Nucleus accumbens (tissue), 56 donors: Measurements from ENCODE around the gene TOMM70.
"Not testable (repeated sequence)": the region's sequence is repeated elsewhere in the genome, so short reads cannot be mapped to it uniquely, and the experiment has no call there.

Source experiments
- DNase-seq, 56 donors: peaks; one replicate each; lab custom pipeline; 2025; lab: John Stamatoyannopoulos, UW

Gene TOMM70

DNA sequence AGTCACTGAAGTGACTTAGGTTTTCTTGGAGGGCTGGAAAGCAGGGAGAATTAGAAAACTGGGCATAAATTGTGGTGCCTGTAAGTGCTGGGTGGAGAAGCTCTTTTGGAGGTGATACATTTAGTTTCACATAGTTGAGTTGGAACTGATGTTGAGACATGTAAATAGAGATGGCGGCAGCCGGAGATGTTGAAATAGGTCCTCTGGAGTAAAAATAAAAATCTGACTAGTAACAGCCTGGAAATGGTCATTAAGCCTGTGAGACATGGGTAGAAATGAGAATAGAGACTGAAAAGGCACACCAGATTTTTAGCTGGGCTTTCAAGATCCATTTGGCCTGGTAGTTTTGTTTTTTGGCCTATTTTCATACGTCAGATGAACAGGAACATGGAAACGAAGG, 69.2 kb downstream of the TOMM70 start:
- DNase-seq: no peak

DNA sequence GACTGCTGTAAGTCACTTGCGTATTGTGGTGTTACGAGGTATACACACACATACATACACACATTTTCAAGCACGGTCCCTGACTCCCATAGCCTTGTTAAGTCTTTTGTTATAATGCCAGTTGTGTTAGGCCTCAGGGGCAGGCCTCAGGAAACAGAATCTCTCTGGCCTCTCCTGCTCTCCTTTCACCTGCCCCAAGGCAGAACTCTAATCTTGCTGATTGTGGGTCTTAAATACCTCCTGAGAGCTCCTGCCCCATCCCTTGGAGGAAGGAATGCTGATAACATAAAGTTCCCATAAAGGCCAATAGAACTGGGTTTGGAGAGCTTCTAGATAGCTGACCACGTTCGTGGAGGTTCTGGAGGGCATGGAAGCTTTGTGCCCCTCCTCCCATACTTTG, 70.2 kb downstream of the TOMM70 start:
- DNase-seq: no peak

DNA sequence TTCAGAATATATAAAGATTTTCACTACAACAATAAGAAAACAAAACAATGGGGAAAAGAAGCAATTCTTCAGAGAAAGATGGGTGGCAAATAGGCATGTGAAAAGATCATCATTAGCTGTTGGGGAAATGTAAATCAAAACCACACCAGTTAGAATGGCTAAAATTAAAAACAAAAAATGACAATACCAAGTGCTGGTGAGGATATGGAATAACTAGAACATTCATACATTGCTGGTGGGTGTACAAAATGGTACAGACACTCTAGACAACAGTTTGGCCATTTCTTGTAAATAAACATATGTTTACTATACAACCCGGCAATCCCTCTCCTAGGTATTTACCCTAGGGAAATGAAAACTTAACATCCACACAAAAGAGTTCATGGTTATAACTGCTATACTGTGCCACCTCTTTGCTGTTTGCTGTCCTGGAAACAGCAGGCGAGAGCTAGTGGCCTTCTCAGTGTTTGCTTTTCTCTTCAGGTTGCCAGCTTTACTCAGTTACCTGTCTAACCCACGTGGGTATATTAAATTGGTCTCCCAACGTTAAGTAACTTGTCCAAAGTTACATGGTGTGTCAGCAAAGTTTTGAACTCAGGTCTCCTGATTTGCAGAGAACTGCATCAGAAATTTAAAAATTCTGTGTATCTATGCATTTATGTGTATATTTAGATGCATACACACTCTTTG, 70.9 kb downstream of the TOMM70 start:
- DNase-seq: no peak

DNA sequence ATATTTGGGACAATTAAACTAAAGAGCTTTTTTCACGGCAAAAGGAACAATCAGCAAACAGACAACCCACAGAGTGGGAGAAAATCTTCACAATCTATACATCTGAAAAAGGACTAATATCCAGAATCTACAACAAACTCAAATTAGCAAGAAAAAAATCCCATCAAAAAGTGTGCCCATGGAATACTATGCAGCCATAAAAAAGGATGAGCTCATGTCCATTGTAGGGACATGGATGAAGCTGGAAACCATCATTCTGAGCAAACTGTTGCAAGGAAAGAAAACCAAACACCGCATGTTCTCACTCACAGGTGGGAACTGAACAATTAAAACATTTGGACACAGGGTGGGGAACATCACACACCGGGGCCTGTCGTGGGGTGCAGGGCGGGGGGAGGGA, 73.5 kb downstream of the TOMM70 start:
- DNase-seq: not testable (repeated sequence)

DNA sequence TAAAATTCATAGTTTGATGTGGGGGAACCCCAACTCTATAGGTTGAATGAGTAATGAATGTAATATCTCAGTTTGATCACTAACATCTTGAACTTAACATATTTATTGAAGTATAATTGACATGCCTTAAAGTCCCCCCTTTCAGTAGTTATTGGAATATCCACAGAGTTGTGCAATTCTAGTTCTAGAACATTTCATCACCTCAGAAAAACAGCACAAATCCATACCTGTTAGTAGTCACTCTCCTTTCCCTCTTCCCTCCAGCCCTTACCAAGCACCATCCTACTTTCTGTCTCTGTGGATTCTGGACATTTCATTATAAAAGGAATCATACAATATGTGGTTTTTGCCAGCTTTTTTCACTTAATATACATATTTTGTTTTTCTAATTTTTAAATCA, 75.1 kb downstream of the TOMM70 start:
- no peak for DNase-seq

DNA sequence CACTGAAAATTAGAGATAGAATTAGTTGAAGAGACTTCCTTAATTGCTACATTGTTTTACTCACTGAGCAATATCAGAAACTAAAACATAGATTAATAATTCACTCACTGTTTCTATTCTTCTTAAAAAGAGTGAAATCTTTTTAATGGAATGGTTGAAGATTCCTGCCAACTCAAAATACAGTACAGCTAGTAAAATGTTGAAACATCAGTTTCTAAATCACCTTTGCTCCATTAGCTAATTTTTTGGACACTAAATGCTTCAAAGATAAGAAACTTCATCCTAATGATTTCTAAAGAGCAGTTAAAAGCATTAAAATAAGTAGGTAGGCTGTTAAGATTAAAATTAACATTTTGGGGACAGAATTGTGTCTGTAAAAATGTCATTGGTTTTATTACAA, 76.8 kb downstream of the TOMM70 start:
- no peak for DNase-seq

DNA sequence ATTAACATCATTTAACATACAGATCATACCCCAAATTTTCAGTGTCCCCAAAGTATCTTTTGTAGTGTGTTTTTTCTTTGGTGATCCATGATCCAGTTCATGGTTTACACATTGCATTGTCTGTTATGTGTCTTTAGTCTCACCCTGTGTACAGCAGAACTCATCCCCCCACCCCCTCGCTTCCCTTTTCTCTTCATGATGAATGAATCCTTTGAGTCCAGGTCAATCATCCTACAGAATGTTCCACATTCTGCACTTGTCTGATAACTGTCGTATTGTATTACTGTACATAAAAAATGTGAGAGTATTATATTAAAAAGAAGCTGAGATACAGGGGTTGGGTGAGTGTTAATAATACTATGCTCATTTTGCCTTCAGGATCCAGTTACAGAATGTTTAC, 80.9 kb downstream of the TOMM70 start:
- DNase-seq: no peak

DNA sequence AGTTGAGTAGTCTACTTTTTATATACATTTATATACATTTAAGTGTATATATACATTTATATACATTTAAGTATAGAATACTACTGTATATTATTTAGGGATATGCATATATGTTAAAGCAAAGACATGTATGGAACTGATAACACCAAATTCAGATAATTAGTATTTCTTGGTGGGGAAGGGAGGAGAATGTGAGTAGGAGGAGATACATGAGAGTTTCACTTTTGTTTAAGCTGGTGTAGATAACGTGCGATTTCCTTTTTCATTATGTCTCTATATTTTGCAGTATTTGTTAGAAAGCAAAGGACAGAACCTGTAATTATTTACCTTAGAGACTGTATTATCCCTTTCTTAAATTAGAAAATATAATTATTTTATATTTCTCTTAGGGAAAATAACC, 83.0 kb downstream of the TOMM70 start:
- DNase-seq: no peak

DNA sequence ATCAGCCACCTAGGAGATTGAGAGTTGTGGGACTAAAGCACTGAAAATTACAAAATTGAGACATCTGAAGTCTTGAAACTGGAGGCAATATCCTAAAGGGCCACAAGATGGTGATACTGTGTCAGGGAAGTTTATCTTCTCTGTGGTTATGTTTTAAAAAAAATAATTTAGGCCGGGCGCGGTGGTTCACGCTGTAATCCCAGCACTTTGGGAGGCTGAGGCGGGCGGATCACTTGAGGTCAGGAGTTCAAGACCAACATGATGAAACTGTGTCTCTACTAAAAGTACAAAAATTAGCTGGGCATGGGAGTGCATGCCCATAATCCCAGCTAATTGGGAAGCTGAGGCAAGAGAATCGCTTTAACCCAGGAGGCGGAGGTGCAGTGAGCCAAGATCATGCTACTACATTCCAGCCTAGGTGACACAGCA, 84.2 kb downstream of the TOMM70 start:
- DNase-seq: peak in 5 of 56 donors; percentile 7 to 41 (median 11)
